SK-N-SH (cell line): Measurements from ENCODE around the gene PCDHGA1.

ENCODE experiments used
- CTCF ChIP-seq: fragments of 200-600 bp; sonication (generic); IDR thresholded peaks from 2 replicates; pipeline ENCODE4 v1.6.1; 2017; ENCODE audit warnings: antibody characterized with exemption, mild to moderate bottlenecking, moderate library complexity
- EP300 ChIP-seq, 2 experiments: IDR thresholded peaks; 2 replicates each; pipeline versions ENCODE4 v1.4.0 to v1.6.1; 2012; ENCODE audit warnings: borderline replicate concordance in 1 of 2, low read depth in 1 of 2, low read length in 1 of 2
- EZH2phosphoT487 ChIP-seq: fragments of 200-600 bp; sonication (generic); IDR thresholded peaks from 2 replicates; pipeline ENCODE4 v1.6.1; 2017; ENCODE audit warnings: low read depth, mixed run types, mild to moderate bottlenecking, antibody characterized with exemption, moderate library complexity, borderline replicate concordance
- GABPA ChIP-seq: IDR thresholded peaks from 2 replicates; pipeline ENCODE4 v1.4.0; 2012; ENCODE audit warnings: low read depth, mild to moderate bottlenecking
- GATA2 ChIP-seq: sonication (generic); formaldehyde crosslinking; IDR thresholded peaks from 2 replicates; pipeline ENCODE4 v1.5.0; 2020; ENCODE audit warnings: mild to moderate bottlenecking, missing genetic modification reagents
- IRF3 ChIP-seq: fragments of 150-350 bp; IDR thresholded peaks from 2 replicates; pipeline ENCODE4 v1.6.1; 2016; ENCODE audit warnings: mild to moderate bottlenecking, low read depth, low read length
- POLR2AphosphoS5 ChIP-seq: IDR thresholded peaks from 2 replicates; pipeline ENCODE4 v1.6.1; 2012; ENCODE audit warnings: low read depth, low read length
- RAD21 ChIP-seq: IDR thresholded peaks from 2 replicates; pipeline ENCODE4 v1.6.1; 2012; ENCODE audit warnings: mild to moderate bottlenecking, low read length
- REST ChIP-seq: IDR thresholded peaks from 2 replicates; pipeline ENCODE4 v1.6.1; 2012; ENCODE audit warnings: mild to moderate bottlenecking, low read depth, low read length, moderate library complexity
- TAF1 ChIP-seq: IDR thresholded peaks from 2 replicates; pipeline ENCODE4 v1.6.1; 2012; ENCODE audit warnings: low read depth, mild to moderate bottlenecking, low read length, moderate library complexity, borderline replicate concordance
- USF2 ChIP-seq: fragments of 150-350 bp; IDR thresholded peaks from 2 replicates; pipeline ENCODE4 v1.6.1; 2017; ENCODE audit warnings: antibody characterized with exemption, low read length, low read depth, borderline replicate concordance
- YY1 ChIP-seq: IDR thresholded peaks from 2 replicates; pipeline ENCODE4 v1.4.0; 2012; ENCODE audit warnings: low read depth, mild to moderate bottlenecking
- ZBTB33 ChIP-seq: IDR thresholded peaks from 2 replicates; pipeline ENCODE4 v1.4.0; 2012; ENCODE audit warnings: low read depth, borderline replicate concordance

GRCh38 chr5:141517880-141518617, 187.7 kb downstream of the PCDHGA1 start:
- no peak for TF ChIP-seq EZH2phosphoT487
- no peak for TF ChIP-seq ZBTB33
- peak in 1 of 2 experiments; percentile 81; a peak in 2 of 4 replicates for TF ChIP-seq EP300 (IDR thresholded peaks at IDR 0.05; ENCODE audit: borderline replicate concordance in 1 of 2, low read depth in 1 of 2, low read length in 1 of 2)
- no peak for TF ChIP-seq CTCF
- no peak for TF ChIP-seq POLR2AphosphoS5
- no peak for TF ChIP-seq YY1
- no peak for TF ChIP-seq IRF3
- TF ChIP-seq TAF1: no peak
- no peak for TF ChIP-seq GABPA
- TF ChIP-seq USF2: no peak
- TF ChIP-seq REST: no peak
- no peak; the same call in 1 of the 2 replicates for TF ChIP-seq GATA2 (CRISPR knock-in tag)
- TF ChIP-seq RAD21: peak; percentile 0; the same call in 1 of the 2 replicates
